GM04504 (cell line): ENCODE measurements around the gene SMIM29.
A peak's percentile ranks its signal among the peaks of the same experiment; 100 is the strongest.
"Not testable (repeated sequence)": the region's sequence is repeated elsewhere in the genome, so short reads cannot be mapped to it uniquely, and the experiment has no call there.

Experiments used
- DNase-seq: peaks from one replicate; pipeline ENCODE4 v3.0.0-alpha.2; 2012; ENCODE audit warnings: low read depth

Gene SMIM29

DNA sequence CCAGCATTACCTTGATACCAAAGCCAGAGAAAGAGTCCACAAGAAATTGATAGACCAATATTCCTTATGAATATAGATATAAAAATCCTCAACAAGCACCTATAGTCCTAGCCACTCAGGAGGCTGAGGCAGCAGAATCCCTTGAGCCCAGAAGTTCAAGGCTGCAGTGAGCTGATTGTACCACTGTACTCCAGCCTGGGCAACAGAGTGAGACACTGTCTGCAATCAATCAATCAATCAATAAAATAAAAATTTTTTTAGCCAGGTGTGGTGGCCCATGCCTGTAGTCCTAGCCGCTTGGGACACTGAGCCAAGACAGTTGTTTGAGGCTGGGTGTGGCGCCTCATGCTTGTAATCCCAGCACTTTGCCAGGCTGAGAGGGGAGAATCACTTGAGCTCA, 18.9 kb upstream of the SMIM29 start:
- DNase-seq = no peak

DNA sequence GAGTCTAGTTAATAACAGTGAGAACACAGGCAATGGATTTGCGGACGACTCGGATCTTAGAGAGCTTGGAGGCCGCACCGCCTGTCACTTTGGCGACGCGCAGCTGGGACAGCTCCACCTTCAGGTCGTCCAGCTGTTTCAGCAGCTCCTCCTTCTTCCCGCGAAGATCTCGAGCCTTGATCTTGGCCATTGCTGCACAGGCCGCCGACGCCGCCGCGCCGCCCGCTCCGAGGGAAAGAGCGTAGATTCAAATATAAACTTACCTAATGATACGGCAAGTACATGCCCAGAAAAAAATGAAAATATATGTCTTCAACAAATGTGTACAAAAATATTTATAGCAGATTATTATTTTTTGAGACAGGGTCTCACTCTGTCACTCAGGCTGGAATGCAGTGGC, 14.7 kb upstream of the SMIM29 start:
- not testable (repeated sequence) for DNase-seq

DNA sequence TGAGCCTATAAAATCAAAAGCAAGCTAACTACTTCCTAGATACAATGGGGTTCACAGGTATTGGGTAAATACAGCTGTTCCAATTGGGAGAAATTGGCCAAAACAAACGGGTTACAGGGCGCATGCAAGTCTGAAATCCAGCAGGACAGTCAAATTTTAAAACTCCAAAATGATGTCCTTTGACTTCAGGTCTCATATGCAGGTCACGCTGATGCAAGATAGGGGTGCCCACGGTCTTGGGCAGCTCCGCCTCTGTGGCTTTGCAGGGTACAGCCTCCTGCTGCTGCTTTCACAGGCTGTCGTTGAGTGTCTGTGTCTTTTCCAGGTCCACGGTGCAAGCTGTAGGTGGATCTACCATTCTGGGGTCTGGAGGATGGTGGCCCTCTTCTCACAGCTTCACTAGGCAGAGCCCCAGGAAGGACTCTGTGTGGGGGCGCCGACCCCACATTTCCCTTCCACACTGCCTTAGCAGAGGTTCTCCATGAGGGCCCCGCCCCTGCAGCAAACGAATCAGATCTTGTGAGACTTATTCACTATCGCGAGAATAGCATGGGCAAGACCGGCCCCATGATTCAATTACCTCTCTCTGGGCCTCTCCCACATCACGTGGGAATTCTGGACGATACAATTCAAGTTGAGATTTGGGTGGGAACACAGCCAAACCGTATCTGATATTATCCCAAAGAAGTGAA, 11.9 kb upstream of the SMIM29 start:
- DNase-seq = no peak

DNA sequence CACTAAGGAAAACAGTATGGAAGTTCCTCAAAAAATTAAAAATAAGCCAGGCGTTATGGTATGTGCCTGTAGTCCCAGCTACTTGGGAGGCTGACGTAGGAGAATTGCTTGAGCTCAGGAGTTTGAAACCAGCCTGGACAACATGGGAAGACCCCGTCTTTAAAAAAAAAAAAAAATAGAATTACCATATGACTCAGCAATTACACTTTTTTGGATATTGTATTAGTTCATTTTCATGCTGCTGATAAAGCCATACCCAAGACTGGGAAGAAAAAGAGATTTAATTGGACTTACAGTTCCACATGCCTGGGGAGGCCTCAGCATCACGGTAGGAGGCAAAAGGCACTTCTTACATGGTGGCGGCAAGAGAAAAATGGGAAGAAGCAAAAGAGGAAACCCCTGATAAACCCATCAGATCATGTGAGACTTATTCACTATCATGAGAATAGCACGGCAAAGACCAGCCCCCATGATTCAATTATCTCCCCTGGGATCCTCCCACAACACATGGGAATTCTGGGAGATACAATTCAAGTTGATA, 10.8 kb upstream of the SMIM29 start:
- DNase-seq = no peak

DNA sequence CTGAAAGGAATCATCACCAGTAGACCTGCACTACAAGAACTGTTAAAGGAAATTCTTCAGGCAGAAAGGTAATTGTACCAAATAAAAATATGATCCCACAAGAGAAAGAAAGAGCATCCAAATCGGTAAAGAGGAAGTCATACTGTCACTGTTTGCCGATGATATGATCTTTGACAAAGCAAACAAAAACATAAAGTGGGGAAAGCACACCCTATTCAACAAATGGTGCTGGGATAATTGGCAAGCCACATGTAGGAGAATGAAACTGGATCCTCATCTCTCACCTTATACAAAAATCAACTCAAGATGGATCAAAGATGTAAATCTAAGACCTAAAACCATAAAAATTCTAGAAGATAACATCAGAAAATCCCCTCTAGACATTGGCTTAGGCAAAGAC, 3.6 kb upstream of the SMIM29 start:
- DNase-seq = not testable (repeated sequence)

DNA sequence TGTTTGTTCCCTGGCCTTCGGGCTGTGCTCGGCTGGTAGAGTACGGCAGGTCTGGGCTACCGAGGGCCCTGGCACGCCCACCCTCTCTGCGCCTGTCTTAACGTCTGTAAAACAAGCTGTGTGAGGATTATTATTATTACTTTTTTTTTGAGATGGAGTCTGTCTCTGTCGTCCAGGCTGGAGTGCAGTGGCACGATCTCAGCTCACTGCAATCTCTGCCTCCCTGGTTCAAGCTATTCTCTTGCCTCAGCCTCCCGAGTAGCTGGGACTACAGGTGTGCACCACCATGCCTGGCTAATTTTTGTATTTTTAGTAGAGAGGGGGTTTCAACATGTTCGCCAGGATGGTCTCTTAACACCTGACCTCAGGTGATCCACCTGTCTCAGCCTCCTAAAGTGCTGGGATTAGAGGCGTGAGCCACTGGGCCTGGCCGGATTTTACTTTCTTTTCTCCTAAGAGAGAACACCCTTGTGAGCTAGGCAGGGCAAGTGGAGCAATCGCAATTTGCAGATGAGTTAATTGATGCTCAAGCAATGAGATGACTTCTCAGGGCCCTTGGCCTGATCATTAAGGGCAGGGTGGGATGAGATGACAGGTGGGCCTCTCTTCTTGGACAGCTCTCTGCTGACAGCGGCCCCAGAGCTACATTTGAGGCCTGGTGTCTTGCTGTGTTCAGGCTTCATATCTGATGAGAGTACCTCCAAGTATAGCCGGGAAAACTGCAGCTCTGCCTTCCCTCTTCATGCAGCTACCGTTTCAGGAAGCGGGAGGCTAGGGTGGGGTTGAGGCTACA, 859 bp upstream of the SMIM29 start:
- DNase-seq = no peak

DNA sequence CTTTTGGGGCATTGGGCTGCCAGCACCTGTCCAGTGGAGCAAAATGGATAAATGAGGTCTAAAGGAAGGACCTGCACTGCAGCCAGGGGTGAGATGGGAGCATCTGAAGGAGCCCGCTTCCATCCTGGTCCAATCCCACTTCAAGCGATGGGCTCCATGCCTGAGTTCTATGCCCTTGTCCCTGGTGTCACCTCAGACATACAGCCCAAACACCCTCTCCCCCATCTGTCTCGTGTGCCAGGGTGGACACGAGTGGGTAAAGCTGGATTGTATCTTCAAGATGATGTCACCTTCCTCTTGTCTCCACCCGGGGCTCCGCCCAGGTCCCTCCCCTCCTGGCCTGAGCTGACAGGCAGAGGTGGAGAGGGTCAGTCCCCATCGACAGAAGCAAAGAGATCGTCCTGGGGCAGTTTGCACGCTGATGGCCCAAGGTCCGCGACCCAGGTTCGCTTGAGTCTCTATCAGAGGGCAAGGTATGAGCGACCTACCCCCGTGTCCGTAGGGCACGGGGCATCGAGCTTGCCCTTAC, 544 bp downstream of the SMIM29 start:
- no peak for DNase-seq

DNA sequence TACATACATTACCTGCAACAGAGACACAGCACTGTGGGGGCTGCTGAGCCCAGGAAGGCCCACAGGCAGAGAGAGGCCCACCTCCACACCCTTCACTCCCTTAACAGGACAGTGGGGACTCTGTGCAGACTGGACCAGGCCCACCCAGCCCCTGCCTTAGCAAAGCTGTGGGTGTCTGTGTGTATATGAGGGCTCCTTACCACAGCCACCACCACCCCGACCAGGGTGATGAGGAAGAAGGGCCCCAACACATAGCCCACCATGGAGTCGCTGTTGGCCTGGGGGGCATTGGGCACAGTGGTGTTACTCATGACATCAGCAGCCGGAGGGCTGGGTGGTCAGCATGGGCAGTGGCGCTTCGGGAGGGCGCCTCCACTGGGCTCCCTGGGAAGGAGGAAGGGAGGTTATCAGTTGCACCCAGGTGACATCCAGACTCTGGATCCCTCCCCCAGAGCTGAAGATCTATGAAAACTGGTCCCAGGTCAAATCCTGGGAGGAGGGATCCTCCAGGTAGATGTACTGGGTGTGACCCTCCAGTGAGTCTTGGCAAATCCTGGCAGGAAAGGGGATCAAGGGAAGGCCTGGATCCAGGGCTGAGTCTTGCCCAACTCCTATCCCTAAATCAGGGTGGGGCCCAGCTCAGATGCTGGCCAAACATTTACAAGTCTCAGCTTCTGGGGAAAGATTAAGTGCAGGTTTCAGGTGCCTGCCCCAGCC, 1.2 kb downstream of the SMIM29 start:
- DNase-seq = no peak

DNA sequence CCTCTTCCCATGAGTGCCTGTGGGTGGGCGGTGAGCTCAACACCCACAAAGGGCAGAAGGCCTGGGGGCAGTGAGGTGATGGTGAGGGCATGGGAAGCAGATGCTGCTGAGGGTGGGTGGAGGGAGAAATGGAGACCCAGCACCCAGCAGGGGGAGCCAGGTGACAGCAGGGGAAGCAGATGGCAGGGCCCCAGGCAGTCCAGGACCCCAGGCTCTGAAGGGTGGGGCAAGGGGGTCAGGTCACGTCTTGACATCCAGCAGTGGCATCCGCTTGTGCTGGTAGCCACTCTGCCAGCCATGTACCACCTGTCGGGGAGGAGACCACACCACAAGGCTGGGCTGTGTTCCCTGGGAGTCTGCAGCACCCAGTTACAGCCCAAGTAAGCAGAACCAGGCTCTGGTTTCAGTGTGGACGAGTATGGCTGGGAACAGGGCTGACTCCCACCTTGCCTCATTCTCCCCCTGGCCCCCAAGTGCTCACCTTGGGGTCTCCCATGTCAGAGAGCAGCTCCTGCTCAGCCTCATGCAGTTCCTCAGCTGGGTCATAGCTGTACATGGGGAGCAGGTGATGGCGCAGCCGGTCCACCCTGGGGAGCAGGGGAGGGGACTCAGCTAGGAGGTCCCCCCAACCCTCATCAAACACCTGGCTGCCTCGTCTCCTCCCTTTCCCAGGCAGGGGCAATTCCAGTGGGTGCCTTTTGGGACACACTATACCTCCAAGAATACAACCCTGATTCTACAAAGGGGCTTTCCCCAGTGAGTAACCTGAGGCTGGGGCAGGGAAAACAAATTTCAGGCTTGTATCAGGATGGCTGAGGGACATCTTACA, 2.0 kb downstream of the SMIM29 start:
- no peak for DNase-seq

DNA sequence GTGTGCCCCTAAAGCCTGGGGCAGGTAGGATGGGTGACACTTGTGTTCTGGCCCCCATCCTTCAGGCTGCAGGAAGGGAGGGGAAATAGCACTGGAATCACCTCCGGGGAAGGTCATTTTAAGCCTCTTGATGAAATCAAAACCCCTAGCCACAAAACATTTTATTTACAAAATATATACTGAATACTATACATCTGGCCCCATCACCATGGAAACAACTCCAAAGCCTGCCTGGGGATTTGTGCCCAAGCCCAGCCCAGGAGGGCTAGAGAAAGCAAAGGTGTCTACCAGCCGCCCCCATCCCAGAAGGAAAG, 2.6 kb downstream of the SMIM29 start:
- no peak for DNase-seq

DNA sequence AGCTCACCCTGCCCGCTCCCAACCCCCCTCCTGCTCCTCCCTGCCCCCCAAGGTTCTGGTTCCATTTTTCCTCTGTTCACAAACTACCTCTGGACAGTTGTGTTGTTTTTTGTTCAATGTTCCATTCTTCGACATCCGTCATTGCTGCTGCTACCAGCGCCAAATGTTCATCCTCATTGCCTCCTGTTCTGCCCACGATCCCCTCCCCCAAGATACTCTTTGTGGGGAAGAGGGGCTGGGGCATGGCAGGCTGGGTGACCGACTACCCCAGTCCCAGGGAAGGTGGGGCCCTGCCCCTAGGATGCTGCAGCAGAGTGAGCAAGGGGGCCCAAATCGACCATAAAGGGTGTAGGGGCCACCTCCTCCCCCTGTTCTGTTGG, 3.1 kb downstream of the SMIM29 start:
- DNase-seq = not testable (repeated sequence)

DNA sequence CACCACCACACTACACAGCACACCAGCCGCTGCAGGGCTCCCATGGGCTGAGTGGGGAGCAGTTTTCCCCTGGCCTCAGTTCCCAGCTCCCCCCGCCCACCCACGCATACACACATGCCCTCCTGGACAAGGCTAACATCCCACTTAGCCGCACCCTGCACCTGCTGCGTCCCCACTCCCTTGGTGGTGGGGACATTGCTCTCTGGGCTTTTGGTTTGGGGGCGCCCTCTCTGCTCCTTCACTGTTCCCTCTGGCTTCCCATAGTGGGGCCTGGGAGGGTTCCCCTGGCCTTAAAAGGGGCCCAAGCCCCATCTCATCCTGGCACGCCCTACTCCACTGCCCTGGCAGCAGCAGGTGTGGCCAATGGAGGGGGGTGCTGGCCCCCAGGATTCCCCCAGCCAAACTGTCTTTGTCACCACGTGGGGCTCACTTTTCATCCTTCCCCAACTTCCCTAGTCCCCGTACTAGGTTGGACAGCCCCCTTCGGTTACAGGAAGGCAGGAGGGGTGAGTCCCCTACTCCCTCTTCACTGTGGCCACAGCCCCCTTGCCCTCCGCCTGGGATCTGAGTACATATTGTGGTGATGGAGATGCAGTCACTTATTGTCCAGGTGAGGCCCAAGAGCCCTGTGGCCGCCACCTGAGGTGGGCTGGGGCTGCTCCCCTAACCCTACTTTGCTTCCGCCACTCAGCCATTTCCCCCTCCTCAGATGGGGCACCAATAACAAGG, 3.6 kb downstream of the SMIM29 start:
- DNase-seq = not testable (repeated sequence)

DNA sequence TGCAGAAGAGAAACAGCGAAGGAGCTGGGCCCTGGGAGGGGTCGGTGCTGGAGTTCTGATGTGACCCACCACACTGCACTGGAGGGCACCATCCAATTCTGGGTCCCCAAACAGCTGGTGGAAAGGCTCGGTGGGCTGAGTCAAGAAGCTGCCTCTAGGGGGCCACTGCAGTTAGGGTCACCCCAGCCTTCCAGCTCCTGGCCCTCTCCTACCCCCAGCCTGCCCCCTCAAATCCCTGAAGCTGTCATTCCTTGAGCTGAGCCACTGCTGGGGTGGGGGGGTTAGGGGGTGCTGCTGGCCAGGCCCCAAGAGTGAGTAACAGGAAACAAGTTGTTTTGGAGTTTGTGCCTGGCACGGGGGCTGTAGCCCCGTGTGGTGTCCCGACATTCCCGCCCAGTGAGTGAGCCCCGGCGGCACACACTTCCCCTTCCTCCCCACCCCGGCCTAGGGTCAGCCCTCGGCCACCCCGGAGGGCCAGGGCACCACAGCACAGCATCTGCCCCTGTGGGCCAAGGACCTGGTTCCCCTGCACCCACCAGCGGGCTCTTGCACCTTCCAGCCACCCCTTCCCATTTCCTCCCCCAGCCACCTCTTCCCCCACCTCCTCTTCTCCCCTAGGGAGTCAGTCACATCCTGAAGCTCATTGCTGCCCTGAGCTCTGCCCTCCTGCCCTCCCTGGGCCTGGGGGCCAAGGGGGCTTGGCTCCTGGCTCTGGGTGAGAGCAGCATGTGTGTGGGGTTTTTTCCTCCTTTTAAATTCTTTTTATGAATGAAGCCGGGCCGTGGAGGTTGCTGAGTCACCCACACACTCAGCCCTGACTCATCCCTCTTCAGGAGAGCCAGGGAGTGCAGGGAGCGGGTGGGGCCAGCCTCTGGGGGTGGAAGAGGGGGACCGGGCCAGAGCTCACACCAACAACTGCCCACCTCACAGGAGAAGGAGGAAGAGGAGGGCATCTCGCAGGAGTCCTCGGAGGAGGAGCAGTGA, 4.6 kb downstream of the SMIM29 start:
- peak; percentile 85 for DNase-seq

DNA sequence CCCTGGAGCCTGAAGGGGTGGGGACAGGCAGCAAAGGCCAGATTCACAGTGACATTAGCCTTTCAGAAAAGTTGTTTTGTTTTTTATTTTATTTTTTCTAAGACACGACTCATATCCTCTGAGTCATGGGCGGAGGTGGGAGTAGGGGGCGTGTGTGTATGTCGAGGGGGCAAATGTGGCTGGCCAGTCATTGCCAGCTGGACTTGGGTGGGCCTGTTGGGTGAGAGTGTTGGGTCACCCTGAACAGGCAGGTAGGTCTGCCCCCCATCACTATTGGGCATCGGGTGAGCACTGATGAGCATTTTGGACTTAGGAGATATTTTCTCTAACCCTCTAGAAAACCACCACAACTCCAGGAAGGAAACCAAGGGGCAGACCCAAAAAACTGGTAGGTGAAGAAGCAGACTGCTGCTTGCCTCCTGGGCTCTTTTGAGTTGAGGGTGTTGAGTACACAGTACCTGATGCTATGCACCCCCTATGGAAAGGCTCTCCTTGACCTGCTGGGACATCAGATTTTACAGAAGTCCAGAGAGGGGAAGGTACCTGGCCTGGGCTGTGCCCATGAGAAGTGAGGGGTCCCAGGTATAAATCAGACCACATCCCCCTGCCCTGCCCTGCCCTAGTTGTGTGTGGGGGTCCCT, 5.6 kb downstream of the SMIM29 start:
- DNase-seq = no peak

DNA sequence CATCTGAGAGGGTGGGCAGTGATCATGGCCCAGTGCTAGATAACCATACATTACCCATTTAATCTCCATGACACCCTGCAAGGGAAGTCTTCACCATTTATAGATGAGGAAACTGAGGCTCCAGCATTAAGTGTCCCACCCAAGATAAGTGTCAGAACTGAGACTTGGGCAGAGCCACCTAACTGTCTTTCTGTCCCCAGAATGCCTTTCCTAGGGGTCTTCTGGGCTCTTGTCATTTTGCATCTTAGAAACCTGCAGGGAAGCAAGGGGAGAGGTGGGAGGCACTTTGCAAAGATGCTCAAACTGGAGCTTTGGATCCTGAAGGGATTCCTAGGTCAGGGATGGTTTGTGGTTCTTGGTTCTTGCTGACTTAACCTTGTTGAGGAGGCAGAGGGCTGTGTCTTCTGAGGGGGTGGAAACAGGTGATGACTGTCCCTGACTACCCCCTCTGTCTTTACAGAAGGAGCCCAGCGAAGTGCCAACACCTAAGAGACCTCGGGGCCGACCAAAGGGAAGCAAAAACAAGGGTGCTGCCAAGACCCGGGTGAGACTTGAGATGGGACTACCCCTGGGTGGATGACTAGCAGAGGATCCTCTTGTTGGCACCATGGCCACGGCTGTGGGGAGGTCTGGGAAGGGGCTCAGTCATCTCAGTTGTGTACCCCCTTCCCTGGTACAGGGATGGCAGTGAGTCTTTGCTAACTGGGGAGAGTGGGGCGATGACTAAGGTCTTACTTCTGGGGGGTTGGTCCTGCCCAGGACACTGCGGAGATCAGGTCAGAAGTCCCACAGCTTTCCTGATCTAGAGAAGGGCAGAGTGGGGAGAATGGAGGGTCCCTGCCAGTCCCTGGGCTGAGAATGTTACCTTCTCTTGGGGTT, 6.3 kb downstream of the SMIM29 start:
- no peak for DNase-seq

DNA sequence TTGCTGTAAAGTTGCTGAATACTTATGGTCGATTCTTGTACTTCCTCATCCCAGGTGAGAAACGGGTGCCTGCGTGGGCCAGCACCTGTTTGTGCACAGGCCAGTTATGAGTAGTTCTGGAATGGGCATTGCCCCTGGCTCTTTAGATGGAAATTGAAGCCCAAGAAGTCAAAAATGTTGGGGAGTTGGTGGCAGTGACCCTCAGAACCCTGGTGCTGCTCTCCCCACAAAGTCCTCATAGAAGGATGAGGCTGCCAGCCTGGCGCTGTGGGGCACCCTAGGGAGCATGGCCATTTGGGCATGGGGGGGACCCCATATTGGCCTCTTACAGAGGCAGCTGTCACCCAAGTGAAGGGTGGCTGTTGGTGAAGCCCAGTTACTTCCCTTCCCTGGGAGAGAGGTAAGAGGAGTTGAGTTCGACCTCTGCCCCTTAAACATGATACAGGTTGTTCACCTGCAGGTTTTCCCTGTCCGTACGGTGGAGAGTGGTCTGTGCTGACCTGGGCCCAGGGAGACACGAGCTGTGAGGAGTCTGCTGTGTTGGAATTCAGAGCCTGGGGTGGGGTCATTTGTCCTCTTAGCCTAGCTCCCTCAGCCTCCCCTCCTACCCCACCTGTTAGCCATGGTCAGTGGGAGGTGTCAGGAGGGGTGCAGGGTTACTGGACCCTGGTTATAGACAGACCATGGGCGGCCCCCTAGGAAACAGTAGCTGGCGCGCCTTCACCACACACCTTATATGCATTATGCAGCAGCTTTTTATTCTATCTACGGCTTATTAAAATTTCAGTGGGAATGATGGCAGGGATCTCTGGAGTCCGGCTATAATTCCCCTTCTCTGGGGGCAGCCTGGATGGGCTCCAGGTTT, 7.2 kb downstream of the SMIM29 start:
- no peak for DNase-seq
